ENCODE results near the gene NDUFAF5.

DNA sequence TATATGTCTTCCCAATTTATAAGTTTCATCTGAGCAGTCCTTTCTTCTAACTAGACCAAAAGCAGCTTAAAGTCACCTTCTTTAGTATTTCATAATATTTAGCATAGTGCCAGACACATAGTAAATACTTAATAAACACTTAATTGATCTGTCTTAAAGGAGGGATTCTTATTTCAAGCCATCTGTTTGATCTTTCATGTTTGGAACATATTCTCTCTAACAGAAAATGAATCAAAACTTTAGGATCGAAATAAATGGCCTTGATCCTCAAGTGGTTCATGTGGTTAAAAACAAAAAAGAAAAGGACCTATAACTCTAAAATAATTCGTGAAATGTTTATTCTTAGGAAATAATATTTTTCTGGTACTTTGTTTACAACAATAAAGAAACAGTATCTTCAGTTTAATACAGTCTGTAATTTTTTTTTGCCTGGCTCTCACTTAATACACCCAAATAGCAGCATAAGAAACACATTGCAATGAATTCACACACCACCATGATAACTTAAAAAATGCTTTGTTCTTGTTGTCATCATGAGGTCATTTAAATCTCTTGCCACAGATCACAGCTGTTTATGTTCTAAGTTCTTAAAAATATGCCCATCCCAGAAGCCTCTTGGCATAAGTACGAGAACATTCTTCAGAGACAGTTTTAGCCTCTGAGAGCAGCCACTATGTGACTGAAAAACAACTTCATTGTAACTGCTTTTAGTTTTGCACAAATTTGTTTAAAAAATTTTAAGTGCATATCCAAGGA is 48.2 kb upstream of the NDUFAF5 start:
- TF ChIP-seq YY1 (IDR thresholded peaks at IDR 0.05; ENCODE audit: low read depth, low read length) = no peak
- TF ChIP-seq MAX (IDR thresholded peaks at IDR 0.05) = no peak
- TF ChIP-seq TBP (IDR thresholded peaks at IDR 0.05; ENCODE audit: low read depth, low read length) = no peak
- no peak for TF ChIP-seq USF2 (IDR thresholded peaks at IDR 0.05; ENCODE audit: low read length)
- TF ChIP-seq, protein P1, sequence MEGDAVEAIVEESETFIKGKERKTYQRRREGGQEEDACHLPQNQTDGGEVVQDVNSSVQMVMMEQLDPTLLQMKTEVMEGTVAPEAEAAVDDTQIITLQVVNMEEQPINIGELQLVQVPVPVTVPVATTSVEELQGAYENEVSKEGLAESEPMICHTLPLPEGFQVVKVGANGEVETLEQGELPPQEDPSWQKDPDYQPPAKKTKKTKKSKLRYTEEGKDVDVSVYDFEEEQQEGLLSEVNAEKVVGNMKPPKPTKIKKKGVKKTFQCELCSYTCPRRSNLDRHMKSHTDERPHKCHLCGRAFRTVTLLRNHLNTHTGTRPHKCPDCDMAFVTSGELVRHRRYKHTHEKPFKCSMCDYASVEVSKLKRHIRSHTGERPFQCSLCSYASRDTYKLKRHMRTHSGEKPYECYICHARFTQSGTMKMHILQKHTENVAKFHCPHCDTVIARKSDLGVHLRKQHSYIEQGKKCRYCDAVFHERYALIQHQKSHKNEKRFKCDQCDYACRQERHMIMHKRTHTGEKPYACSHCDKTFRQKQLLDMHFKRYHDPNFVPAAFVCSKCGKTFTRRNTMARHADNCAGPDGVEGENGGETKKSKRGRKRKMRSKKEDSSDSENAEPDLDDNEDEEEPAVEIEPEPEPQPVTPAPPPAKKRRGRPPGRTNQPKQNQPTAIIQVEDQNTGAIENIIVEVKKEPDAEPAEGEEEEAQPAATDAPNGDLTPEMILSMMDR (IDR thresholded peaks at IDR 0.05; ENCODE audit: control extremely low read depth in 1 of 3, insufficient read depth in 1 of 3, low read depth in 1 of 3, low read length in 3 of 3) = no peak
- TF ChIP-seq JUND (IDR thresholded peaks at IDR 0.05; ENCODE audit: low read length) = no peak
- TF ChIP-seq POLR2AphosphoS5 (IDR thresholded peaks at IDR 0.05; ENCODE audit: low read depth, low read length) = no peak
- TF ChIP-seq GTF2F1 (IDR thresholded peaks at IDR 0.05; ENCODE audit: borderline replicate concordance, low read depth, low read length) = no peak
- no peak for TF ChIP-seq CREB1 (IDR thresholded peaks at IDR 0.05)
- TF ChIP-seq EZH2 (IDR thresholded peaks at IDR 0.05; ENCODE audit: low read depth, low read length, severe bottlenecking) = no peak
- no peak for TF ChIP-seq SP2 (IDR thresholded peaks at IDR 0.05; ENCODE audit: low read length)
- no peak for TF ChIP-seq SIN3A (conservative IDR thresholded peaks at IDR 0.05 in 1 of 2, IDR thresholded peaks at IDR 0.05 in 1 of 2; ENCODE audit: low read depth in 1 of 2, low read length in 2 of 2)
- TF ChIP-seq HDAC2 (IDR thresholded peaks at IDR 0.05; ENCODE audit: borderline replicate concordance in 1 of 2, low read depth in 2 of 2, low read length in 2 of 2) = no peak
